SU-DHL-6 (cell line): ENCODE measurements around the gene HOXA5.

Experiments
- H2AFZ ChIP-seq: fragments of 200-600 bp; sonication (generic); 2 replicates; pipeline ENCODE4 v1.6.1; 2014; ENCODE audit warnings: low read depth, mild to moderate bottlenecking, moderate library complexity, mixed read lengths, antibody characterized with exemption, low read length; ENCODE audit not compliant: severe bottlenecking
- H3F3A ChIP-seq: fragments of 200-600 bp; shearing (Covaris generic); 2 replicates; pipeline ENCODE4 v1.6.0; 2016; ENCODE audit warnings: antibody characterized with exemption, mild to moderate bottlenecking; ENCODE audit not compliant: insufficient read depth
- H3K27ac ChIP-seq: fragments of 200-600 bp; sonication (generic); 2 replicates; pipeline ENCODE4 v1.5.1; 2016; ENCODE audit warnings: low read depth, mild to moderate bottlenecking, low read length, moderate library complexity, mixed read lengths
- H3K27me3 ChIP-seq: fragments of 200-600 bp; sonication (generic), shearing (Covaris generic); 2 replicates; pipeline ENCODE4 v1.6.0; 2014; ENCODE audit warnings: mild to moderate bottlenecking, low read length
- H3K36me3 ChIP-seq: fragments of 200-600 bp; sonication (generic); 2 replicates; pipeline ENCODE4 v1.6.1; 2014; ENCODE audit warnings: mild to moderate bottlenecking, low read length, mixed read lengths
- H3K4me2 ChIP-seq: fragments of 300-600, 200-600 bp; shearing (Covaris generic), sonication (generic); 2 replicates; pipeline ENCODE4 v1.6.0; 2014; ENCODE audit warnings: low read length, low read depth, mild to moderate bottlenecking; ENCODE audit not compliant: poor library complexity, severe bottlenecking
- H3K4me3 ChIP-seq: fragments of 200-600 bp; sonication (generic); 2 replicates; pipeline ENCODE4 v1.5.1; 2014; ENCODE audit warnings: antibody characterized with exemption, low read length, mild to moderate bottlenecking, mixed read lengths; ENCODE audit not compliant: insufficient read depth, poor library complexity, severe bottlenecking
- H3K79me2 ChIP-seq: fragments of 200-600 bp; sonication (generic); 2 replicates; pipeline ENCODE4 v1.6.1; 2014; ENCODE audit warnings: mild to moderate bottlenecking, low read length, moderate library complexity; ENCODE audit not compliant: insufficient read depth
- H3K9ac ChIP-seq: fragments of 200-600 bp; sonication (generic); 2 replicates; pipeline ENCODE4 v1.7.0; 2014; ENCODE audit warnings: mild to moderate bottlenecking, low read length
- H3K9me2 ChIP-seq: fragments of 200-600 bp; sonication (generic); replicated peaks from 2 replicates; pipeline ENCODE4 v1.6.1; 2014; ENCODE audit warnings: low read length; ENCODE audit not compliant: insufficient read depth
- H3K9me3 ChIP-seq: fragments of 200-600 bp; sonication (generic); 2 replicates; pipeline ENCODE4 v1.6.1; 2014; ENCODE audit warnings: low read length, mixed read lengths; ENCODE audit not compliant: insufficient read depth
- H4K20me1 ChIP-seq: fragments of 200-600 bp; sonication (generic); 2 replicates; pipeline ENCODE4 v1.6.1; 2014; ENCODE audit warnings: low read depth, mild to moderate bottlenecking, antibody characterized with exemption, low read length, moderate library complexity, mixed read lengths
- EZH2phosphoT487 ChIP-seq: fragments of 200-600 bp; sonication (generic), shearing (Covaris generic); conservative IDR thresholded peaks from 2 replicates; pipeline ENCODE4 v1.6.1; 2018; ENCODE audit warnings: mild to moderate bottlenecking, antibody characterized with exemption, low read length, moderate library complexity, mixed read lengths
- TF ChIP-seq, protein P1 (sequence below): fragments of 200-600 bp; sonication (generic); IDR thresholded peaks from one replicate; pipeline ENCODE4 v1.5.1; 2017; ENCODE audit warnings: antibody characterized with exemption, mild to moderate bottlenecking, low read length, moderate library complexity; ENCODE audit not compliant: insufficient read depth, poor library complexity, severe bottlenecking

HOXA5 gene

DNA sequence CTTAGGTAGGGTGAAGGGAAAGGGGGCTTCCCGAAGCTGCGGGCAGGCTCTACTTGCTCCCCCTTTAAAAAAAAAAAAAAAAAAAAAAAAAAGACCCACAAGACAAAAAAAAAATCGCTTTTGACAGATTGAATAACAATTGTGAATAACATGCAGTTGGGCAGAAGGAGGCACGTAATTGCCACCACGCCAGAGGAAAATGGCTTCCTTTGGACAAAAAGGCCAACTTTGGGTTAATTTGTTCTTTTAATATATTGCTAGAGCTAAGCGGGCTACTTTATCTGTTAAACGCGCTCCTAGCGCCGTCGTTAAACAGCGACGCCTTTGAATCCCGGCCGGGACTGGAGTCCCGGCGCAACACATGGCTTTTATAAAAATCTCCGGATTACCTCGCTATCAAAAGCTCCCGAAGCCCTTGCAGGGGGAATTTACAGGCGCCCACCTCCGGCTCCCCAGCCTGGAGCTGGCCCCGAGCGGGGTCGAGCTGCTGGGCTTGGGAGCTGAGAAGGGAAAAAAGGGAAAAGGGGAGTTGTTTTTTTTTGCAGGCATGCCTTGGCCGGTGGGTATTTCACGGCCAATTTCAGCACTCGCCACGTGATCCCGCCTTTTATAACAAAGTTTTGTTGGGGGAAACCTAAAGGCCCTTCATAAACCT, 40.3 kb upstream of the HOXA5 start:
- Histone ChIP-seq H4K20me1 (no peaks in the 10 kb centered on the region), H3K27me3 (no peaks in the 10 kb centered on the region), H3K9me2 (no peaks in the 10 kb centered on the region), H3K9me3 (no peaks in the 10 kb centered on the region), H3K4me2 (peak overlapping the region; percentile 28), H3K79me2 (no peaks in the 10 kb centered on the region), H3K27ac (no peak overlapping the region), H3F3A (no peaks in the 10 kb centered on the region), H3K4me3 (no peak overlapping the region), H3K9ac (no peak overlapping the region), H3K36me3 (no peaks in the 10 kb centered on the region), H2AFZ (no peak overlapping the region)
- TF ChIP-seq, protein P1, sequence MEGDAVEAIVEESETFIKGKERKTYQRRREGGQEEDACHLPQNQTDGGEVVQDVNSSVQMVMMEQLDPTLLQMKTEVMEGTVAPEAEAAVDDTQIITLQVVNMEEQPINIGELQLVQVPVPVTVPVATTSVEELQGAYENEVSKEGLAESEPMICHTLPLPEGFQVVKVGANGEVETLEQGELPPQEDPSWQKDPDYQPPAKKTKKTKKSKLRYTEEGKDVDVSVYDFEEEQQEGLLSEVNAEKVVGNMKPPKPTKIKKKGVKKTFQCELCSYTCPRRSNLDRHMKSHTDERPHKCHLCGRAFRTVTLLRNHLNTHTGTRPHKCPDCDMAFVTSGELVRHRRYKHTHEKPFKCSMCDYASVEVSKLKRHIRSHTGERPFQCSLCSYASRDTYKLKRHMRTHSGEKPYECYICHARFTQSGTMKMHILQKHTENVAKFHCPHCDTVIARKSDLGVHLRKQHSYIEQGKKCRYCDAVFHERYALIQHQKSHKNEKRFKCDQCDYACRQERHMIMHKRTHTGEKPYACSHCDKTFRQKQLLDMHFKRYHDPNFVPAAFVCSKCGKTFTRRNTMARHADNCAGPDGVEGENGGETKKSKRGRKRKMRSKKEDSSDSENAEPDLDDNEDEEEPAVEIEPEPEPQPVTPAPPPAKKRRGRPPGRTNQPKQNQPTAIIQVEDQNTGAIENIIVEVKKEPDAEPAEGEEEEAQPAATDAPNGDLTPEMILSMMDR, result no peak
- TF ChIP-seq EZH2phosphoT487, result no peak

DNA sequence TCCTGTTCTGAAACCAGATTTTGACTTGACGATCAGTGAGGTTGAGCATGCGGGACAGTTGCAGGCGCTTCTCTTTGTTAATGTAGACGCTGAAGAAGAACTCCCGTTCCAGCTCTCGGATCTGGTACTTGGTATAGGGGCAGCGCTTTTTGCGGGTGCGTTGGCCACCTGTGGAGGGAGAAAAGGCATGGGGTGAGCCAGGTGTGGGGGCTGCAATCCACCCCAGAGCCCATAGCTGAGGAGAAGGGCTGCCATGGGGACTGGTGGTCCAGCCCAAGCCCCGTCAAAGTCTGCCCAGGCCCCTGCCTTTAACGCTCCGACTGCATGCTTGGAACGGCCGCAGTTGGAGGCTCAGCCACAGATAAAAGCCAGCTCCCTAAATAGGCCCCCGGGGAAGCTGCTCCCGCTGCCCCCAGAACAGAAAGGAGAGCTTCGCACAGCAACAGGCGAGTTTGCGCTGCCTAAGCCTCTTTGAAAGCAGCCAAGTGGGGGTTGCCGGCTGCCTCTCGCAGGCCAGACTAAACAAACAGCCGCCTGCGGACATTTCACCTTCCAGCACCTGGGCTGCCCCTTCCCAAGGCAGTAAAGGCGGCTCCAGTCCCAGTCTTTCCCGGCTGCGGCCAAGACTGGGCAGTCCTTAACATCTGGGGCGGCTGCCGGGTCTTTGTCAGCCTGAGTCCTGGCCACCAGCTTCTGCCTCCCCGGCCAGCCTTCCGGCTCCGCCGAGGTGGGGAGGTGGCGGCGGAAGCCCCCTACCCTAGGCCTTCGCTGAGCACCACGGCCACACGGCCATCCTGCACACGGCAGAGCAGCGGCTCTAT, 39.6 kb upstream of the HOXA5 start:
- H3K36me3 ChIP-seq, result no peaks in the 10 kb centered on the region
- no peak overlapping the region for H2AFZ ChIP-seq
- H3K9me2 ChIP-seq, result no peaks in the 10 kb centered on the region
- no peaks in the 10 kb centered on the region for H3K9me3 ChIP-seq
- H3K27me3 ChIP-seq, result no peaks in the 10 kb centered on the region
- no peaks in the 10 kb centered on the region for H3K79me2 ChIP-seq
- no peak overlapping the region for H3K4me2 ChIP-seq
- no peaks in the 10 kb centered on the region for H4K20me1 ChIP-seq
- no peak overlapping the region for H3K9ac ChIP-seq
- TF ChIP-seq, protein P1, result no peak
- no peak for TF ChIP-seq EZH2phosphoT487
- no peak overlapping the region for H3K27ac ChIP-seq
- no peak overlapping the region for H3K4me3 ChIP-seq
- no peaks in the 10 kb centered on the region for H3F3A ChIP-seq

DNA sequence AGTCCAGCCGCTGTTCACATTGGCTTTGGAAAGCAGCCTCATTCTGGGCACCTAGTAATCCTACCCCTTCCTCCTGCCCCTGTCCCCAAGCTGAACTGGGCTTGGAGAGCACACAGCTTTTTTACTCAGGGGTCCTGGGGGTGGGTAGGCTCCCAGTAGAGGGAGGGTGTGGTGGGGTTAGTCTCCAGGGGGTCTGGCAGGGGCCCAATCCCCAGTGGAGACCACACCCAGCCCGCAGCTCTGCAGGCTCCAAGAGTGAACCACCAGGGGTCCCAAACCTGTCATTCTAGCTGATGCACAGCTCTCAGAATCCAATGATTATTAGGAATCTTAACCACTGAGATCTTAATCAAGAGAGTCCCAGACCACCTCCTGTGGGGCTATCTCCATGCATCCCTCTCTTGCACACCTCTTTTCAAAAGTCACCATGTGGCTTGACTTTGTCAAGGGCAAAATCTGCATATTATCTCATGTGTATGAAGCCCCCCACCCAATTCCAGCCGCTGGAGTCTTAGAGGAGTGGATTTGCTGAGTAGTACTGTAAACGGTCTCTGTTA, 38.9 kb upstream of the HOXA5 start:
- Histone ChIP-seq H3K9ac (no peak overlapping the region), H3K9me2 (no peaks in the 10 kb centered on the region), H2AFZ (no peak overlapping the region), H4K20me1 (no peaks in the 10 kb centered on the region), H3K79me2 (no peaks in the 10 kb centered on the region), H3K27me3 (no peaks in the 10 kb centered on the region), H3K4me2 (no peak overlapping the region), H3K4me3 (no peak overlapping the region), H3K27ac (no peak overlapping the region), H3K9me3 (no peaks in the 10 kb centered on the region), H3K36me3 (no peaks in the 10 kb centered on the region), H3F3A (no peaks in the 10 kb centered on the region)
- TF ChIP-seq, protein P1, result no peak
- TF ChIP-seq EZH2phosphoT487, result no peak
